Endothelial cell (in vitro differentiated cells): ENCODE data around the gene KRT76. TPM values are rescaled to one million over a fixed set of nuclear protein-coding genes. Genes with fewer than 3 reads are reported as not detected.

ENCODE experiments used
- DNase-seq: peaks from one replicate; pipeline ENCODE4 v3.0.0; 2021; ENCODE audit warnings: low spot score
- H3K27ac Mint-ChIP-seq: one replicate; pipeline ENCODE4 v1.8.0; 2021; ENCODE audit warnings: mixed read lengths, inconsistent platforms; ENCODE audit not compliant: unreplicated experiment
- H3K27me3 Mint-ChIP-seq: one replicate; pipeline ENCODE4 v1.8.0; 2021; ENCODE audit warnings: mild to moderate bottlenecking, moderate library complexity, mixed read lengths, inconsistent platforms; ENCODE audit not compliant: unreplicated experiment
- H3K36me3 Mint-ChIP-seq: one replicate; pipeline ENCODE4 v1.8.0; 2021; ENCODE audit warnings: mild to moderate bottlenecking, low read depth, mixed read lengths, inconsistent platforms; ENCODE audit not compliant: unreplicated experiment
- H3K4me1 Mint-ChIP-seq: one replicate; pipeline ENCODE4 v1.8.0; 2021; ENCODE audit warnings: mild to moderate bottlenecking, mixed read lengths, inconsistent platforms; ENCODE audit not compliant: unreplicated experiment
- H3K4me3 Mint-ChIP-seq: one replicate; pipeline ENCODE4 v1.8.0; 2021; ENCODE audit warnings: mild to moderate bottlenecking, mixed read lengths, inconsistent platforms; ENCODE audit not compliant: unreplicated experiment
- H3K9me3 Mint-ChIP-seq: one replicate; pipeline ENCODE4 v1.8.0; 2021; ENCODE audit warnings: mixed read lengths, inconsistent platforms; ENCODE audit not compliant: unreplicated experiment
- CTCF ChIP-seq: fragments of 200-600 bp; sonication (generic); IDR thresholded peaks from one replicate; pipeline ENCODE4 v1.5.0; 2021; ENCODE audit warnings: antibody characterized with exemption; ENCODE audit not compliant: unreplicated experiment
- total RNA-seq: library from RNA; stranded (reverse); fragmentation: NEBNext Ultra II Directional; extraction: Animal tissue kit (Norgen Biotek cat#: 25700); gene quantifications from one replicate; pipeline ENCODE4 v1.2.1, GENCODE V29; 2021; ENCODE audit not compliant: unreplicated experiment

The KRT76 gene
- total RNA-seq, 1 donor from 2014 or later = not detected

DNA sequence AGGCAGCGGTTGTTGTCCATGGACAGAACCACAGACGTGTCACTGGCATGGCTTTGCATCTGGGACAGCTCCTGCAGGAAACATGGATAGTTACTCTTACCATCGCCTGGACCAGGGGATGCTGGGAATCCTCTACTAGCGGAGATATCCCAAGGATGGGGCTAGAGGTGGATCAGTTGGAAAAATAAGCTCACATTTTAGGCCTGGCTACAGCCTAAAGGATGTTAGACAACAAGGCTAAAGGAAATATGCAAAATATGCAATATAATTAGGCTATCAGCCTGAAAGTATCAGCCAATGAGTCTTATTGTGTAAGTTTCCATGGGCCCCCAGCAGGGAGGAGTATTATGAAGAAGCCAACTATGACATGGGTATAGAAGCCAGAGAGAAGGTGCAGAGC is 5.0 kb downstream of the KRT76 start:
- TF ChIP-seq CTCF = no peak
- DNase-seq = no peak
- Mint-ChIP-seq H3K9me3 (no peaks in the 10 kb centered on the region), H3K27me3 (no peaks in the 10 kb centered on the region), H3K36me3 (no peaks in the 10 kb centered on the region), H3K4me1 (no peaks in the 10 kb centered on the region), H3K4me3 (no peak overlapping the region), H3K27ac (no peak overlapping the region)

- H3K27me3 Mint-ChIP-seq = no peaks in the 10 kb centered on the region
- no peaks in the 10 kb centered on the region for H3K9me3 Mint-ChIP-seq
- no peak for DNase-seq
- H3K4me1 Mint-ChIP-seq = no peaks in the 10 kb centered on the region
- no peak overlapping the region for H3K4me3 Mint-ChIP-seq
- H3K36me3 Mint-ChIP-seq = no peaks in the 10 kb centered on the region
- H3K27ac Mint-ChIP-seq = no peak overlapping the region
- no peak for TF ChIP-seq CTCF
These were observed 5.6 kb downstream of the KRT76 start for GRCh38 chr12:52771505-52771904.

DNA sequence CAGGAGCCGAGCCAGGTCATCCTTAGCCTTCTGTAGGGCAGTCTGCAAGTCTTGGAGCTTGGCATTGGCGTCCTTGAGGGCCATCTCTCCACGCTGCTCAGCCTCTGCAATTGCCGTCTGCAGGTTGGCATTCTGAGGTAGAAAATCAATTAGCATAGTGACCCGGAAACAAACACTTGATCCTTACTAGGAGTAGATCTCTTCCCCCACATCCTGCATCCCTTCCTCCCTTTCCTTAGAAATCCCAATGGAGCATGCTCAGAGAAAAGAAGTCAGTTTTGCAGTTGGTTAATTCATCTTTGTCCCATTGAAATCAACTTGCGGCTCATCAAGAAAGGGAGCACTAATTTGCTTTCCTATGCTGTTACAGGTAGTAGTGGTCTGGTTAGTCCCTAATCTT is 6.1 kb downstream of the KRT76 start:
- Mint-ChIP-seq H3K27me3 (no peaks in the 10 kb centered on the region), H3K4me3 (no peak overlapping the region), H3K4me1 (no peaks in the 10 kb centered on the region), H3K9me3 (no peaks in the 10 kb centered on the region), H3K36me3 (no peaks in the 10 kb centered on the region), H3K27ac (no peak overlapping the region)
- no peak for DNase-seq
- no peak for TF ChIP-seq CTCF

- no peaks in the 10 kb centered on the region for H3K36me3 Mint-ChIP-seq
- TF ChIP-seq CTCF = no peak
These were observed 7.2 kb downstream of the KRT76 start for GRCh38 chr12:52769946-52770345.

GRCh38 chr12:52769354-52769753 is 7.8 kb downstream of the KRT76 start:
- H3K36me3 Mint-ChIP-seq = no peaks in the 10 kb centered on the region
- H3K9me3 Mint-ChIP-seq = no peaks in the 10 kb centered on the region
- no peak for TF ChIP-seq CTCF
- H3K4me3 Mint-ChIP-seq = no peak overlapping the region
- no peak overlapping the region for H3K27ac Mint-ChIP-seq
- no peak for DNase-seq
- no peaks in the 10 kb centered on the region for H3K27me3 Mint-ChIP-seq
- H3K4me1 Mint-ChIP-seq = no peaks in the 10 kb centered on the region

More at GRCh38 chr12:52769946-52770345, 7.2 kb downstream of the KRT76 start:
- no peak overlapping the region for H3K4me3 Mint-ChIP-seq
- H3K9me3 Mint-ChIP-seq = no peaks in the 10 kb centered on the region
- H3K27ac Mint-ChIP-seq = no peak overlapping the region
- no peaks in the 10 kb centered on the region for H3K4me1 Mint-ChIP-seq
- DNase-seq = no peak
- no peaks in the 10 kb centered on the region for H3K27me3 Mint-ChIP-seq
